Astrocyte of the spinal cord (primary cell): Measurements from ENCODE around the gene OPRM1.

ENCODE experiments used
- DNase-seq: peaks from one replicate; pipeline ENCODE4 v3.0.0; 2011; ENCODE audit warnings: low read depth, low spot score
- H3K4me3 ChIP-seq: 2 replicates; pipeline ENCODE4 v1.5.1; 2011; ENCODE audit warnings: low read depth, mild to moderate bottlenecking, low read length, moderate library complexity
- in situ Hi-C: cut with HindIII; loops from 2 replicates; pipeline ENCODE4 v1.10.0; 2017; ENCODE audit warnings: low sequenced_read_pairs
- TF ChIP-seq, protein P1 (sequence below): IDR thresholded peaks from 2 replicates; pipeline ENCODE4 v1.5.1; 2012; ENCODE audit warnings: low read depth, mild to moderate bottlenecking, low read length, inconsistent platforms

OPRM1 gene

DNA sequence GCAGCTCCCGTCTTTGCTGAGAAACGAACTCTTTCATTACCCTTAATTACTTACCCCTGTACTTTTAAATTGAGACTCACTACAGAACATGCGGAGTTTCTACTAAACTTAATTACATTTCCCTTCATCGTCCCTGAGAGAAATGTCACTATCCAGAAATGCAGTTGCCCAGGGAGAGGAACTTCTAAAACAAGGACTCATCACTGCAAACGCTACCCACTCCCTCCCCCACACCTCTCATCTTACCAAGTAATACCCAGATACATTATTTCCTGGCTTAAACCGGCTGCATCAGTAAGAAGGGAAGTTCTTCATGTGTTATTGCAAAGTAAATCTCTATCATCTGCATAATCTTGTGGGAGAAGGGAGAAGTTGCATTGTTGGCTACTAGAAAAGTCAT lies 179.3 kb downstream of the OPRM1 start:
- TF ChIP-seq, protein P1, sequence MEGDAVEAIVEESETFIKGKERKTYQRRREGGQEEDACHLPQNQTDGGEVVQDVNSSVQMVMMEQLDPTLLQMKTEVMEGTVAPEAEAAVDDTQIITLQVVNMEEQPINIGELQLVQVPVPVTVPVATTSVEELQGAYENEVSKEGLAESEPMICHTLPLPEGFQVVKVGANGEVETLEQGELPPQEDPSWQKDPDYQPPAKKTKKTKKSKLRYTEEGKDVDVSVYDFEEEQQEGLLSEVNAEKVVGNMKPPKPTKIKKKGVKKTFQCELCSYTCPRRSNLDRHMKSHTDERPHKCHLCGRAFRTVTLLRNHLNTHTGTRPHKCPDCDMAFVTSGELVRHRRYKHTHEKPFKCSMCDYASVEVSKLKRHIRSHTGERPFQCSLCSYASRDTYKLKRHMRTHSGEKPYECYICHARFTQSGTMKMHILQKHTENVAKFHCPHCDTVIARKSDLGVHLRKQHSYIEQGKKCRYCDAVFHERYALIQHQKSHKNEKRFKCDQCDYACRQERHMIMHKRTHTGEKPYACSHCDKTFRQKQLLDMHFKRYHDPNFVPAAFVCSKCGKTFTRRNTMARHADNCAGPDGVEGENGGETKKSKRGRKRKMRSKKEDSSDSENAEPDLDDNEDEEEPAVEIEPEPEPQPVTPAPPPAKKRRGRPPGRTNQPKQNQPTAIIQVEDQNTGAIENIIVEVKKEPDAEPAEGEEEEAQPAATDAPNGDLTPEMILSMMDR: no peak
- no peak overlapping the region for H3K4me3 ChIP-seq
- DNase-seq: no peak
- in situ Hi-C loops: no loop called here

DNA sequence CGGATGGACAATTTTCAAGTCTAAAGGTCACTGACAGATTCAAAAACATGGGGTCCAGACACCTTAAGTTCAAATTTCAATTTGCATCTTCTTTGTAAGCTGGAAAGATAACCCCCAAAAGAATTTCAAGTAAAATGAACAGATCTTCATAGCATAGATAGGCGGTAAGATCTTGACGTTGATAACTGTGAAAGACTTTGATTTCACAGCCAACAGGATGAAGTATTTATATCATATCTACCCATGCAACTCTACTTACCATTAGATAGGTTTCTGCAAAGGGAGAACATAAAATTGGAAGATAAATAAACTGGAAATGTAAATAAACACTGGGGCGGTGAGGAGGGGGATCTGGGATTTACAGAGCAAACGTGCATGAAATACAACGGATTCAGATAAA lies 179.7 kb downstream of the OPRM1 start:
- H3K4me3 ChIP-seq: no peak overlapping the region
- in situ Hi-C loops: no loop called here

DNA sequence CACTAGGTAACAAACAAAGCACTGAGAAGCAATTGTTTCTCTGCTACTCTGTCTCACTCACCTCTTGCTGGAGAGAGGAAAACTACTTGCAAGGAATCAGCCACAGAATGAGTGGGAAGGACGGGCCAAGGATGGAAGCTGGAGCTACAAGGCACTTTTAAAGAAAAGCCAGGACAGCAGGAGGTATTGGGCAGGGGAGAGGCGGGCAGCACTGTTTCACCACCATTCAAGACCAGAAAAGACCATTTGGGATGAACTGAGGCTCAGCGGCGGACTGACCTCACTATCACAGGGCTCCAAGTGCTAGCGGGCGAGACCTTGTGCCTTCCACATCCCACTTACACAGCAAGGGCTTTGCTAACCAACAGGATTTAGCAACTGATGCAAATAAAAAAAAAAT lies 180.2 kb downstream of the OPRM1 start:
- no peak overlapping the region for H3K4me3 ChIP-seq
- in situ Hi-C loops: no loop called here
- no peak for DNase-seq
- TF ChIP-seq, protein P1: no peak

More for the DNA sequence above, 179.7 kb downstream of the OPRM1 start:
- TF ChIP-seq, protein P1: no peak
- DNase-seq: no peak

DNA sequence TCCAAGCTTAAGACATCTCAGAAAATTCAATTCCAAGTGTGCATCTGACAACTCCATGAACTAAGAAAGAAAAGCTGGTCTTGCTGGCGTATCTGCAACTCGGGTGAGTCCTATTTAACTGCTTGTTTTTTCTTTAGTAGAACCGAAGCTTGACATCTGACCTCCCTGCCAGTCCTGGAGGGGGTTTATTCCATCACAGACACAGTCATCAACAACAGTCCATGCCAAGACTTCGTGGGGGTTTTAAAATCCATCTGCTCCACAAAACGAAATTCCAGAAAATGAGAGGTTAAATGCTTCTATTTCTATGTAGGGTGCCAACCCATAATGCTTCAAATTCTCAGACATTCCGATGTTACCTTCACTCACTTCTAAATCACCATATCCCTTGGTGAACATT lies 183.7 kb downstream of the OPRM1 start:
- TF ChIP-seq, protein P1: no peak
- no peak overlapping the region for H3K4me3 ChIP-seq
- in situ Hi-C loops: no loop called here
- no peak for DNase-seq

DNA sequence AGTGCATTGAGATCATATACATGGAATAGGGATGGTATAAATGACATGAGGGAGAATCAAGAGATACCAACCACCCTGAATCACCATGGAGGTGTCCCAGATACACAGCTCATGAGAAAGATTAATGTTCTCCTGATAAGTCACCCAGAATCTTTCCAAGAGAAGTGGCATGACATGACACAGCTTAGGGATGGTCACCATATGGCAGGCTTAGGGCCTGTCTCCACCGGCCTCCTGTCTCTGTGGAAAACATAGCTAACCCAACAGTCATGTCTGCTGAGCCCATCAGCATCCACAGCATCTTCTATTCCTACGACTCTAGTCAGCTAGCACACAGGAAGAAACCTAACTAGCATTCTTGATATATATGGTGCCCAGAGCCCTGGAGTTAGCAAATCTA lies 184.3 kb downstream of the OPRM1 start:
- TF ChIP-seq, protein P1: no peak
- DNase-seq: no peak
- H3K4me3 ChIP-seq: no peak overlapping the region
- in situ Hi-C loops: no loop called here

DNA sequence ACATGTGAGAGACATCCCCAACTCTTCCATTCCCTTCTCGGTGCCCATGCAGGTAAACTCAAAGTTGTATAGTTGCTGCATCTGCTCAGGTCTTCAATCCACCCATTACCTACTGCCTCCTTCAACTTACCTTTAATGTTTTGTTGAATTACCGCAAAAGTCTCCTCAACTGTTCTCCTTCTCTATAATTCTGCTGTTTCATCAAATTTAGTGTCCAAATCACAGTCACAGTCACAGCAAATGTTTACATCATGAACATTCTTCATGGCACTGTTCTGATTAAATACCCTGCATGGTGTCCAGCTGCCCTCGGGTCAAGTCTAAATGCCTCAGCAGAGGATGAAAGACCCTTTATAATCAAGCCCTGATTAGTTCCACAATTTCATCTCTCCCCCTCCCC lies 187.4 kb downstream of the OPRM1 start:
- TF ChIP-seq, protein P1: no peak
- no peak overlapping the region for H3K4me3 ChIP-seq
- no peak for DNase-seq
- in situ Hi-C loops: no loop called here
